ENCODE data around the gene CDH6. TPM values are rescaled to one million over a fixed set of nuclear protein-coding genes. Genes with fewer than 3 reads are reported as not detected.
A peak's percentile ranks its signal among the peaks of the same experiment; 100 is the strongest.

The CDH6 gene
- total RNA-seq, 4 donors from 2014 or later, result 1.00 to 2.9 (median 1.4) TPM

- H3K9me3 ChIP-seq, result no peaks in the 10 kb centered on the region
- intact Hi-C loops (cut with DNase I; ENCODE audit: low total_unique reads) (no loop called here), in situ Hi-C loops (cut with MboI; ENCODE audit: low sequenced_read_pairs in 4 of 4) (no loop called here)
- ATAC-seq, result no peak
- no peak overlapping the region for H3K27ac ChIP-seq
- DNase-seq, result no peak
- TF ChIP-seq CTCF (IDR thresholded peaks at IDR 0.05 in 4 of 5, conservative IDR thresholded peaks at IDR 0.05 in 1 of 5) (peak in 4 of 5 experiments; percentile 16 to 55 (median 30)), POLR2A (IDR thresholded peaks at IDR 0.05) (no peak)
- H3K4me3 ChIP-seq, result no peak overlapping the region
- H3K36me3 ChIP-seq, result no peaks in the 10 kb centered on the region
- no peaks in the 10 kb centered on the region for H3K27me3 ChIP-seq
- H3K4me1 ChIP-seq, result no peaks in the 10 kb centered on the region
Observed at GRCh38 chr5:31186672-31187267, 6.7 kb upstream of the CDH6 start.

GRCh38 chr5:31187591-31187990, 5.9 kb upstream of the CDH6 start:
- in situ Hi-C loops (cut with MboI; ENCODE audit: low sequenced_read_pairs in 4 of 4), result no loop called here
- ATAC-seq, result no peak
- Histone ChIP-seq H3K36me3 (no peaks in the 10 kb centered on the region), H3K9me3 (no peaks in the 10 kb centered on the region), H3K27ac (no peak overlapping the region), H3K4me1 (no peaks in the 10 kb centered on the region), H3K4me3 (no peak overlapping the region), H3K27me3 (peaks cover 0 to 6% (median 5%) of the 10 kb centered on the region in 3 donors)
- TF ChIP-seq POLR2A (IDR thresholded peaks at IDR 0.05), result no peak
- TF ChIP-seq CTCF (IDR thresholded peaks at IDR 0.05 in 4 of 5, conservative IDR thresholded peaks at IDR 0.05 in 1 of 5), result no peak
- no peak for DNase-seq
- intact Hi-C loops (cut with DNase I; ENCODE audit: low total_unique reads), result no loop called here

GRCh38 chr5:31192442-31192841, 1.0 kb upstream of the CDH6 start:
- ATAC-seq, result no peak
- Histone ChIP-seq H3K9me3 (no peaks in the 10 kb centered on the region), H3K27me3 (peaks cover 33 to 48% (median 33%) of the 10 kb centered on the region in 3 donors), H3K4me1 (no peaks in the 10 kb centered on the region), H3K36me3 (no peaks in the 10 kb centered on the region), H3K4me3 (no peak overlapping the region), H3K27ac (peak overlapping the region in 1 of 4 donors; percentile 36)
- intact Hi-C loops (cut with DNase I; ENCODE audit: low total_unique reads), result no loop called here
- no peak for DNase-seq
- in situ Hi-C loops (cut with MboI; ENCODE audit: low sequenced_read_pairs in 4 of 4), result no loop called here
- TF ChIP-seq POLR2A (IDR thresholded peaks at IDR 0.05), result no peak
- no peak for TF ChIP-seq CTCF (IDR thresholded peaks at IDR 0.05 in 4 of 5, conservative IDR thresholded peaks at IDR 0.05 in 1 of 5)

GRCh38 chr5:31193116-31193515, 370 bp upstream of the CDH6 start:
- no peak for ATAC-seq
- Histone ChIP-seq H3K4me1 (no peaks in the 10 kb centered on the region), H3K36me3 (no peaks in the 10 kb centered on the region), H3K4me3 (peak overlapping the region; percentile 43 to 49 (median 44)), H3K27ac (peak overlapping the region; percentile 20 to 58 (median 44)), H3K9me3 (no peaks in the 10 kb centered on the region), H3K27me3 (peaks cover 33 to 48% (median 35%) of the 10 kb centered on the region in 3 donors)
- no peak for TF ChIP-seq CTCF (IDR thresholded peaks at IDR 0.05 in 4 of 5, conservative IDR thresholded peaks at IDR 0.05 in 1 of 5)
- TF ChIP-seq POLR2A (IDR thresholded peaks at IDR 0.05), result no peak
- in situ Hi-C loops (cut with MboI; ENCODE audit: low sequenced_read_pairs in 4 of 4) (no loop called here), intact Hi-C loops (cut with DNase I; ENCODE audit: low total_unique reads) (no loop called here)
- no peak for DNase-seq

GRCh38 chr5:31194468-31194813, 955 bp downstream of the CDH6 start:
- Histone ChIP-seq H3K9me3 (no peaks in the 10 kb centered on the region), H3K27ac (peak overlapping the region; percentile 36 to 58 (median 49)), H3K4me3 (peak overlapping the region; percentile 43 to 49 (median 44)), H3K4me1 (no peaks in the 10 kb centered on the region), H3K27me3 (peaks cover 33 to 48% (median 35%) of the 10 kb centered on the region in 3 donors), H3K36me3 (no peaks in the 10 kb centered on the region)
- DNase-seq (no peak), ATAC-seq (no peak)
- intact Hi-C loops (cut with DNase I; ENCODE audit: low total_unique reads) (no loop called here), in situ Hi-C loops (cut with MboI; ENCODE audit: low sequenced_read_pairs in 4 of 4) (no loop called here)
- TF ChIP-seq CTCF (IDR thresholded peaks at IDR 0.05 in 4 of 5, conservative IDR thresholded peaks at IDR 0.05 in 1 of 5), result no peak
- TF ChIP-seq POLR2A (IDR thresholded peaks at IDR 0.05), result no peak
